Neural progenitor cell (in vitro differentiated cells): ENCODE results near the gene NUBPL. TPM values are rescaled to one million over a fixed set of nuclear protein-coding genes. Genes with fewer than 3 reads are reported as not detected.
"Not testable (repeated sequence)": the region's sequence is repeated elsewhere in the genome, so short reads cannot be mapped to it uniquely, and the experiment has no call there.

ENCODE experiments used
- DNase-seq: peaks from one replicate; pipeline ENCODE4 v3.0.0-alpha.2; 2016; ENCODE audit warnings: low spot score
- H2AFZ ChIP-seq: fragments of 200-600 bp; sonication (generic); replicated peaks from 2 replicates; pipeline ENCODE4 v1.6.1; 2016; ENCODE audit warnings: antibody characterized with exemption
- H3F3A ChIP-seq: fragments of 200-600 bp; sonication (generic); 2 replicates; pipeline ENCODE4 v1.6.1; 2016; ENCODE audit warnings: antibody characterized with exemption, low read depth
- H3K27ac ChIP-seq: fragments of 200-600 bp; sonication (generic); 2 replicates; pipeline ENCODE4 v1.5.1; 2016; ENCODE audit warnings: mild to moderate bottlenecking
- H3K27me3 ChIP-seq: fragments of 200-600 bp; sonication (generic); 2 replicates; pipeline ENCODE4 v1.6.1; 2016; ENCODE audit warnings: mild to moderate bottlenecking, moderate library complexity
- H3K36me3 ChIP-seq: fragments of 200-600 bp; sonication (generic); 2 replicates; pipeline ENCODE4 v1.5.1; 2016
- H3K4me1 ChIP-seq: fragments of 200-600 bp; sonication (generic); 2 replicates; pipeline ENCODE4 v1.6.1; 2016; ENCODE audit warnings: mixed run types
- H3K4me2 ChIP-seq: fragments of 200-600 bp; sonication (generic); 2 replicates; pipeline ENCODE4 v1.6.1; 2016
- H3K4me3 ChIP-seq: fragments of 200-600 bp; sonication (generic); 2 replicates; pipeline ENCODE4 v1.5.1; 2016
- H3K79me2 ChIP-seq: fragments of 200-600 bp; sonication (generic); 2 replicates; pipeline ENCODE4 v1.6.1; 2016; ENCODE audit warnings: low read depth
- H3K9ac ChIP-seq: fragments of 200-600 bp; sonication (generic); 2 replicates; pipeline ENCODE4 v1.6.1; 2016
- H3K9me3 ChIP-seq: fragments of 200-600 bp; sonication (generic); 2 replicates; pipeline ENCODE4 v1.5.1; 2016; ENCODE audit warnings: low read depth
- H4K20me1 ChIP-seq: fragments of 200-600 bp; sonication (generic); 2 replicates; pipeline ENCODE4 v1.6.1; 2016; ENCODE audit warnings: low read depth
- H3K27ac Mint-ChIP-seq: 3 replicates; pipeline ENCODE4 v1.8.0; 2021; ENCODE audit warnings: mixed read lengths
- H3K27me3 Mint-ChIP-seq: 2 replicates; pipeline ENCODE4 v1.8.0; 2022; ENCODE audit warnings: low read depth, mild to moderate bottlenecking, inconsistent platforms, moderate library complexity, mixed read lengths; ENCODE audit not compliant: insufficient read depth
- H3K36me3 Mint-ChIP-seq: 3 replicates; pipeline ENCODE4 v1.8.0; 2021; ENCODE audit warnings: mixed read lengths
- H3K4me1 Mint-ChIP-seq: 3 replicates; pipeline ENCODE4 v1.8.0; 2021; ENCODE audit warnings: mixed read lengths
- H3K4me3 Mint-ChIP-seq: 3 replicates; pipeline ENCODE4 v1.8.0; 2021; ENCODE audit warnings: mild to moderate bottlenecking, moderate library complexity, mixed read lengths
- H3K9me3 Mint-ChIP-seq: 3 replicates; pipeline ENCODE4 v1.8.0; 2020; ENCODE audit warnings: mixed read lengths
- CTCF ChIP-seq: fragments of 200-600 bp; sonication (generic); IDR thresholded peaks from 2 replicates; pipeline ENCODE4 v1.5.1; 2017; ENCODE audit warnings: antibody characterized with exemption, mild to moderate bottlenecking
- EZH2 ChIP-seq: fragments of 200-600 bp; sonication (generic); IDR thresholded peaks from 2 replicates; pipeline ENCODE4 v1.6.1; 2017; ENCODE audit warnings: antibody characterized with exemption, mild to moderate bottlenecking, moderate library complexity
- EZH2phosphoT487 ChIP-seq: fragments of 200-600 bp; sonication (generic); IDR thresholded peaks from 2 replicates; pipeline ENCODE4 v1.6.1; 2017; ENCODE audit warnings: antibody characterized with exemption
- total RNA-seq: library from RNA; depleted of rRNA; stranded (reverse); fragments of >200 nt; gene quantifications from 2 replicates; pipeline ENCODE4 v1.2.3, GENCODE V29; 2015; ENCODE audit warnings: low replicate concordance

The NUBPL gene
- total RNA-seq, 1 donor from 2014 or later, result 29.3 TPM

GRCh38 chr14:31622060-31622459 is 60.9 kb downstream of the NUBPL start:
- peaks cover 31% of the 10 kb centered on the region for H3K9me3 Mint-ChIP-seq
- H2AFZ ChIP-seq, result no peak overlapping the region
- H3K4me3 ChIP-seq, result no peak overlapping the region

GRCh38 chr14:31652900-31653299 is 91.7 kb downstream of the NUBPL start:
- not testable (repeated sequence) for H3K27ac Mint-ChIP-seq, H3K27ac ChIP-seq, H3K36me3 ChIP-seq, H3K4me2 ChIP-seq, H3K4me1 Mint-ChIP-seq, DNase-seq, H4K20me1 ChIP-seq, H3K79me2 ChIP-seq, H3K9ac ChIP-seq, H2AFZ ChIP-seq, H3K4me3 ChIP-seq, H3K27me3 ChIP-seq, H3K4me3 Mint-ChIP-seq, H3K27me3 Mint-ChIP-seq, H3K9me3 ChIP-seq, H3K4me1 ChIP-seq, H3F3A ChIP-seq
- H3K36me3 Mint-ChIP-seq, result peaks cover 12% of the 10 kb centered on the region
- peaks cover 19% of the 10 kb centered on the region for H3K9me3 Mint-ChIP-seq

More at GRCh38 chr14:31622060-31622459, 60.9 kb downstream of the NUBPL start:
- no peak for DNase-seq
- Mint-ChIP-seq H3K4me3 (no peak overlapping the region), H3K27ac (no peak overlapping the region), H3K27me3 (no peaks in the 10 kb centered on the region), H3K36me3 (peaks cover 18% of the 10 kb centered on the region), H3K4me1 (no peaks in the 10 kb centered on the region)
- Histone ChIP-seq H3K9ac (no peak overlapping the region), H4K20me1 (no peaks in the 10 kb centered on the region), H3K79me2 (no peaks in the 10 kb centered on the region), H3K27ac (no peak overlapping the region), H3F3A (no peaks in the 10 kb centered on the region), H3K4me2 (no peak overlapping the region), H3K4me1 (no peaks in the 10 kb centered on the region), H3K36me3 (no peaks in the 10 kb centered on the region), H3K27me3 (no peaks in the 10 kb centered on the region), H3K9me3 (peaks cover 3% of the 10 kb centered on the region)
- no peak for TF ChIP-seq CTCF
- no peak for TF ChIP-seq EZH2phosphoT487
- no peak for TF ChIP-seq EZH2

GRCh38 chr14:31657917-31658316 is 96.7 kb downstream of the NUBPL start:
- Histone ChIP-seq H3K36me3 (no peaks in the 10 kb centered on the region), H3K27ac (no peak overlapping the region), H4K20me1 (no peaks in the 10 kb centered on the region), H3K27me3 (no peaks in the 10 kb centered on the region), H3K79me2 (no peaks in the 10 kb centered on the region), H3K9ac (no peak overlapping the region), H2AFZ (no peak overlapping the region), H3K4me3 (no peak overlapping the region), H3K9me3 (no peaks in the 10 kb centered on the region), H3F3A (no peaks in the 10 kb centered on the region), H3K4me1 (no peaks in the 10 kb centered on the region), H3K4me2 (no peak overlapping the region)
- H3K27ac Mint-ChIP-seq, result no peak overlapping the region
- H3K4me1 Mint-ChIP-seq, result no peaks in the 10 kb centered on the region
- peaks cover 6% of the 10 kb centered on the region for H3K36me3 Mint-ChIP-seq
- no peak for TF ChIP-seq CTCF
- TF ChIP-seq EZH2, result no peak
- no peak for TF ChIP-seq EZH2phosphoT487
- peaks cover 9% of the 10 kb centered on the region for H3K9me3 Mint-ChIP-seq
- no peak overlapping the region for H3K4me3 Mint-ChIP-seq
- no peaks in the 10 kb centered on the region for H3K27me3 Mint-ChIP-seq
- DNase-seq, result no peak

- Histone ChIP-seq H3K4me2 (no peak overlapping the region), H3F3A (no peaks in the 10 kb centered on the region), H3K27me3 (no peaks in the 10 kb centered on the region), H3K4me3 (no peak overlapping the region), H4K20me1 (no peaks in the 10 kb centered on the region), H3K9ac (no peak overlapping the region), H3K9me3 (no peaks in the 10 kb centered on the region), H3K79me2 (no peaks in the 10 kb centered on the region), H3K4me1 (no peaks in the 10 kb centered on the region), H2AFZ (no peak overlapping the region), H3K36me3 (no peaks in the 10 kb centered on the region), H3K27ac (no peak overlapping the region)
- TF ChIP-seq EZH2 (no peak), EZH2phosphoT487 (no peak), CTCF (no peak)
- Mint-ChIP-seq H3K4me3 (no peak overlapping the region), H3K27me3 (no peaks in the 10 kb centered on the region), H3K4me1 (no peaks in the 10 kb centered on the region), H3K27ac (no peak overlapping the region), H3K9me3 (peaks cover 5% of the 10 kb centered on the region), H3K36me3 (no peaks in the 10 kb centered on the region)
- no peak for DNase-seq
Observed at GRCh38 chr14:31659278-31659677, 98.1 kb downstream of the NUBPL start.
